Measurements from ENCODE around the gene NEGR1.

NEGR1 gene

GRCh38 chr1:72227667-72228066, 54.7 kb downstream of the NEGR1 start:
- TF ChIP-seq CTCF (IDR thresholded peaks at IDR 0.05; ENCODE audit: low read depth, low read length) (no peak), EZH2phosphoT487 (IDR thresholded peaks at IDR 0.05; ENCODE audit: low read depth) (no peak)
- Histone ChIP-seq H3K9me3 (ENCODE audit: insufficient read depth, low read length) (no peaks in the 10 kb centered on the region), H3K36me3 (replicated peaks; ENCODE audit: low read depth, low read length) (no peaks in the 10 kb centered on the region), H3K79me2 (ENCODE audit: low read length) (no peaks in the 10 kb centered on the region), H3K9ac (ENCODE audit: low read length) (no peak overlapping the region), H3K4me1 (ENCODE audit: low read length) (no peaks in the 10 kb centered on the region), H3K4me2 (ENCODE audit: low read length) (no peak overlapping the region), H3K4me3 (ENCODE audit: low read length) (no peak overlapping the region), H2AFZ (ENCODE audit: low read depth, low read length) (no peak overlapping the region), H3K27ac (ENCODE audit: low read length) (no peak overlapping the region), H4K20me1 (ENCODE audit: insufficient read depth, low read length) (no peaks in the 10 kb centered on the region), H3K27me3 (ENCODE audit: low read depth, low read length) (no peaks in the 10 kb centered on the region)

GRCh38 chr1:72224506-72224905, 57.8 kb downstream of the NEGR1 start:
- H3K36me3 ChIP-seq (replicated peaks; ENCODE audit: low read depth, low read length): no peaks in the 10 kb centered on the region
- no peak overlapping the region for H3K4me3 ChIP-seq (ENCODE audit: low read length)
- no peak overlapping the region for H3K4me2 ChIP-seq (ENCODE audit: low read length)
- H3K27me3 ChIP-seq (ENCODE audit: low read depth, low read length): no peaks in the 10 kb centered on the region
- H2AFZ ChIP-seq (ENCODE audit: low read depth, low read length): no peak overlapping the region
- no peaks in the 10 kb centered on the region for H4K20me1 ChIP-seq (ENCODE audit: insufficient read depth, low read length)
- no peaks in the 10 kb centered on the region for H3K4me1 ChIP-seq (ENCODE audit: low read length)
- H3K9me3 ChIP-seq (ENCODE audit: insufficient read depth, low read length): no peaks in the 10 kb centered on the region
- no peaks in the 10 kb centered on the region for H3K79me2 ChIP-seq (ENCODE audit: low read length)
- H3K27ac ChIP-seq (ENCODE audit: low read length): no peak overlapping the region
- H3K9ac ChIP-seq (ENCODE audit: low read length): no peak overlapping the region
- TF ChIP-seq CTCF (IDR thresholded peaks at IDR 0.05; ENCODE audit: low read depth, low read length) (no peak), EZH2phosphoT487 (IDR thresholded peaks at IDR 0.05; ENCODE audit: low read depth) (no peak)

GRCh38 chr1:72221811-72222210, 60.5 kb downstream of the NEGR1 start:
- TF ChIP-seq CTCF (IDR thresholded peaks at IDR 0.05; ENCODE audit: low read depth, low read length) (no peak), EZH2phosphoT487 (IDR thresholded peaks at IDR 0.05; ENCODE audit: low read depth) (no peak)
- no peaks in the 10 kb centered on the region for H3K4me1 ChIP-seq (ENCODE audit: low read length)
- H3K36me3 ChIP-seq (replicated peaks; ENCODE audit: low read depth, low read length): no peaks in the 10 kb centered on the region
- no peak overlapping the region for H3K9ac ChIP-seq (ENCODE audit: low read length)
- no peak overlapping the region for H3K4me2 ChIP-seq (ENCODE audit: low read length)
- H3K4me3 ChIP-seq (ENCODE audit: low read length): no peak overlapping the region
- no peak overlapping the region for H3K27ac ChIP-seq (ENCODE audit: low read length)
- H4K20me1 ChIP-seq (ENCODE audit: insufficient read depth, low read length): no peaks in the 10 kb centered on the region
- H2AFZ ChIP-seq (ENCODE audit: low read depth, low read length): no peak overlapping the region
- H3K9me3 ChIP-seq (ENCODE audit: insufficient read depth, low read length): no peaks in the 10 kb centered on the region
- no peaks in the 10 kb centered on the region for H3K79me2 ChIP-seq (ENCODE audit: low read length)
- H3K27me3 ChIP-seq (ENCODE audit: low read depth, low read length): no peaks in the 10 kb centered on the region

GRCh38 chr1:72218141-72218739, 64.1 kb downstream of the NEGR1 start:
- H3K4me2 ChIP-seq (ENCODE audit: low read length): no peak overlapping the region

More at GRCh38 chr1:72218141-72218739, 64.1 kb downstream of the NEGR1 start:
- no peak overlapping the region for H3K4me3 ChIP-seq (ENCODE audit: low read length)
- H3K4me1 ChIP-seq (ENCODE audit: low read length): no peaks in the 10 kb centered on the region
- H3K27me3 ChIP-seq (ENCODE audit: low read depth, low read length): no peaks in the 10 kb centered on the region
- H3K36me3 ChIP-seq (replicated peaks; ENCODE audit: low read depth, low read length): no peaks in the 10 kb centered on the region
- no peak overlapping the region for H3K27ac ChIP-seq (ENCODE audit: low read length)
- H2AFZ ChIP-seq (ENCODE audit: low read depth, low read length): no peak overlapping the region
- TF ChIP-seq CTCF (IDR thresholded peaks at IDR 0.05; ENCODE audit: low read depth, low read length) (no peak), EZH2phosphoT487 (IDR thresholded peaks at IDR 0.05; ENCODE audit: low read depth) (no peak)
- H4K20me1 ChIP-seq (ENCODE audit: insufficient read depth, low read length): no peaks in the 10 kb centered on the region
- H3K9me3 ChIP-seq (ENCODE audit: insufficient read depth, low read length): no peaks in the 10 kb centered on the region
- no peaks in the 10 kb centered on the region for H3K79me2 ChIP-seq (ENCODE audit: low read length)
- H3K9ac ChIP-seq (ENCODE audit: low read length): no peak overlapping the region
